Cortex of kidney (tissue), 1 donor: ENCODE measurements around the gene SLC8A1.

Experiments
- DNase-seq: peaks from one replicate; lab custom pipeline; 2025; lab: John Stamatoyannopoulos, UW

SLC8A1 gene

GRCh38 chr2:40048506-40048905 lies 403.4 kb downstream of the SLC8A1 start:
- no peak for DNase-seq

- no peak for DNase-seq
Measured at GRCh38 chr2:40047406-40047805, 404.5 kb downstream of the SLC8A1 start.
